Pancreas (tissue), 10 donors: ENCODE measurements around the gene NPB. TPM values are rescaled to one million over a fixed set of nuclear protein-coding genes. Genes with fewer than 3 reads are reported as not detected.

Source experiments
- ATAC-seq, 4 donors: fragments of 200-7000 bp; cut with Tn5 transposase; one replicate each; pipeline versions ENCODE4 v1.8.0 to v1.9.1; 2020; ENCODE audit warnings: mild to moderate bottlenecking in 4 of 4, moderate library complexity in 4 of 4
- DNase-seq, 6 donors: peaks; one replicate each; pipeline ENCODE4 v3.0.0-alpha.2; 2020
- FAIRE-seq: peaks from 2 replicates; lab custom pipeline; 2012; peaks lifted over from hg19 to GRCh38; lab: Jason Lieb, UNC
- H3K27ac ChIP-seq, 4 donors: fragments of 200-600 bp; sonication (generic); 1 replicate in 3 of 4; 2 replicates in 1 of 4; pipeline versions ENCODE4 v1.5.0 to v1.8.0; 2020
- H3K27me3 ChIP-seq, 4 donors: fragments of 200-600 bp; one replicate each; pipeline ENCODE4 v1.8.0; 2021
- H3K36me3 ChIP-seq, 3 donors: fragments of 200-600 bp; sonication (generic) in 1 of 3; one replicate each; pipeline versions ENCODE4 v1.5.0 to v1.8.0; 2020 to 2021
- H3K4me1 ChIP-seq, 3 donors: fragments of 200-600 bp; one replicate each; pipeline ENCODE4 v1.8.0; 2021
- H3K4me3 ChIP-seq, 4 donors: fragments of 200-600 bp; sonication (generic) in 2 of 4; one replicate each; pipeline versions ENCODE4 v1.5.0 to v1.8.0; 2020 to 2021
- H3K9me3 ChIP-seq, 4 donors: fragments of 200-600 bp; one replicate each; pipeline ENCODE4 v1.8.0; 2021
- WGBS, 2 donors: extraction: QIAGEN DNeasy Blood & Tissue Kit; methylation state at CpG; one replicate each; pipeline ENCODE4 v1.1.7; 2013; 5-methylcytosine and 5-hydroxymethylcytosine counted together
- intact Hi-C, 3 donors: fragments of 100-400 bp; cut with DNase I; formaldehyde crosslinking; loops; one replicate each; pipeline versions ENCODE4 v1.11.1 to v1.14.2; 2022
- polyA plus RNA-seq, 2 donors: library from polyadenylated mRNA; stranded (reverse); fragments of 200-250 nt; gene quantifications; one replicate each; pipeline ENCODE4 v1.2.3, GENCODE V29; 2013
- total RNA-seq, 6 donors: library from RNA; stranded (reverse); fragmentation: NEBNext Ultra II Directional in 4 of 6; extraction: Animal tissue kit (Norgen Biotek cat#: 25700) in 4 of 6; gene quantifications; one replicate each; pipeline versions ENCODE4 v1.2.1 to v1.2.4, GENCODE V29; 2021 to 2023
- TF ChIP-seq, protein P1 (sequence below), 4 donors: fragments of 200-600 bp; sonication (generic) in 3 of 4; IDR thresholded peaks; one replicate each; pipeline versions ENCODE4 v1.5.0 to v1.8.0; 2021; ENCODE audit warnings: antibody characterized with exemption in 4 of 4
- donor health status: healthy with polysubstance abuse.
- donor health status: DM: no; HTN: no; CAD: no; lungs with moderate emphysema.
- donor health status: DM: no; HTN: no; CAD: no.
- donor health status: control.
- donor health status: control.
- donor health status: Bipolar disorder and iron deficiency.
- donor health status: DM: yes; HTN: yes; CAD: no.
- donor health status: DM: no; HTN: no; CAD: no.
- donor health status: DM: no; HTN: no; CAD: no.
- donor health status: DM: yes; HTN: yes; CAD: no.

The NPB gene
- total and polyA plus RNA-seq, 8 donors, result 0.19 to 0.62 (median 0.37) TPM; not detected in 2

DNA sequence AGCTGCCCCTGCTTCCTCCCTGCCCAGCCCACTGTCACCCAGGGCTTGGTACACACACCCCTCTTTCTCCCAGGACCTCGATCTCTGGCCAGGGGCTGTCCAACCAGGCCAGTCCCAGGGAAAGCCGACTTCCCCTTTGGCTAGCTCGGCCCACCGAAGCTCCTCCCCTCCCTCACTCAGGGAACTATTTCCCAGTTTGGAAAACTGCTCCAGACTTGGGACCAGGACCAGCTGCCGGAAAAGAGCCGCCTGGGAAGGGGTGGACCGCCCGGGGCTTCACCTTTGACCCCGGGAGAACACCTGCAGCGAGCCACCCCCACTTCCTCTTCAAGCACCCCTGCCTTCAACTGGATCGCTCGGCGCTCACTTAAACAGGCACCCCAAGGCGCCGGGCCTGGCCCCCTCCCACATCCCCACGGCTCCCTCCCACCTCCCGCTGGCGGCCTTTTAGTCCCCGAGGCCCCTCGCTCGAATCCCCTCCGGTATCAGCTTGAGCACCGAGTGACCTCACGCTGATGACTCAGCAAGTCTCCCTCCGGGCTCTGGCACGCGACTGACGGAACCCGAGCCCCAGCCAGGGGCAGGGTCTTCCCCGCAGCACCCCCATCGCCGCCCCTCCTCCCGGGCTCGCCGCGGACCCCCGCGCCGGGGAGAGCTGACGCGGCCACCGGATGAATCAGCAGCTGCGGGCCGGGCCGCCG, 24.6 kb downstream of the NPB start:
- peak overlapping the region; percentile 83 to 96 (median 92) for H3K27ac ChIP-seq
- DNase-seq (peak; percentile 80 to 92 (median 86)), ATAC-seq (peak; percentile 39 to 72 (median 66)), FAIRE-seq (no peak)
- peaks cover 14 to 35% (median 20%) of the 10 kb centered on the region in 3 donors for H3K4me1 ChIP-seq
- TF ChIP-seq, protein P1, sequence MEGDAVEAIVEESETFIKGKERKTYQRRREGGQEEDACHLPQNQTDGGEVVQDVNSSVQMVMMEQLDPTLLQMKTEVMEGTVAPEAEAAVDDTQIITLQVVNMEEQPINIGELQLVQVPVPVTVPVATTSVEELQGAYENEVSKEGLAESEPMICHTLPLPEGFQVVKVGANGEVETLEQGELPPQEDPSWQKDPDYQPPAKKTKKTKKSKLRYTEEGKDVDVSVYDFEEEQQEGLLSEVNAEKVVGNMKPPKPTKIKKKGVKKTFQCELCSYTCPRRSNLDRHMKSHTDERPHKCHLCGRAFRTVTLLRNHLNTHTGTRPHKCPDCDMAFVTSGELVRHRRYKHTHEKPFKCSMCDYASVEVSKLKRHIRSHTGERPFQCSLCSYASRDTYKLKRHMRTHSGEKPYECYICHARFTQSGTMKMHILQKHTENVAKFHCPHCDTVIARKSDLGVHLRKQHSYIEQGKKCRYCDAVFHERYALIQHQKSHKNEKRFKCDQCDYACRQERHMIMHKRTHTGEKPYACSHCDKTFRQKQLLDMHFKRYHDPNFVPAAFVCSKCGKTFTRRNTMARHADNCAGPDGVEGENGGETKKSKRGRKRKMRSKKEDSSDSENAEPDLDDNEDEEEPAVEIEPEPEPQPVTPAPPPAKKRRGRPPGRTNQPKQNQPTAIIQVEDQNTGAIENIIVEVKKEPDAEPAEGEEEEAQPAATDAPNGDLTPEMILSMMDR (IDR thresholded peaks at IDR 0.05), result no peak
- intact Hi-C loops, result no loop called here
- peaks cover 0 to 6% (median 0%) of the 10 kb centered on the region in 3 donors for H3K36me3 ChIP-seq
- peak overlapping the region; percentile 84 to 93 (median 90) for H3K4me3 ChIP-seq
- no peaks in the 10 kb centered on the region for H3K27me3 ChIP-seq
- H3K9me3 ChIP-seq, result no peaks in the 10 kb centered on the region
- 0 to 1% methylated on average over 40 to 46 of the region's 46 CpGs for WGBS, 2 donors

- ATAC-seq, result no peak
- intact Hi-C loops, result no loop called here
- Histone ChIP-seq H3K4me3 (peak overlapping the region; percentile 84 to 93 (median 90)), H3K27me3 (no peaks in the 10 kb centered on the region), H3K36me3 (peaks cover 0 to 6% (median 0%) of the 10 kb centered on the region in 3 donors), H3K27ac (peak overlapping the region; percentile 83 to 96 (median 92)), H3K9me3 (no peaks in the 10 kb centered on the region), H3K4me1 (peaks cover 14 to 35% (median 20%) of the 10 kb centered on the region in 3 donors)
- no peak for FAIRE-seq
- WGBS, 2 donors, result 1% methylated on average over 35 to 78 of the region's 78 CpGs
- TF ChIP-seq, protein P1 (IDR thresholded peaks at IDR 0.05), result no peak
- peak in 1 of 6 donors; percentile 84 for DNase-seq
Observed at GRCh38 chr17:81927152-81927652, 25.2 kb downstream of the NPB start.

DNA sequence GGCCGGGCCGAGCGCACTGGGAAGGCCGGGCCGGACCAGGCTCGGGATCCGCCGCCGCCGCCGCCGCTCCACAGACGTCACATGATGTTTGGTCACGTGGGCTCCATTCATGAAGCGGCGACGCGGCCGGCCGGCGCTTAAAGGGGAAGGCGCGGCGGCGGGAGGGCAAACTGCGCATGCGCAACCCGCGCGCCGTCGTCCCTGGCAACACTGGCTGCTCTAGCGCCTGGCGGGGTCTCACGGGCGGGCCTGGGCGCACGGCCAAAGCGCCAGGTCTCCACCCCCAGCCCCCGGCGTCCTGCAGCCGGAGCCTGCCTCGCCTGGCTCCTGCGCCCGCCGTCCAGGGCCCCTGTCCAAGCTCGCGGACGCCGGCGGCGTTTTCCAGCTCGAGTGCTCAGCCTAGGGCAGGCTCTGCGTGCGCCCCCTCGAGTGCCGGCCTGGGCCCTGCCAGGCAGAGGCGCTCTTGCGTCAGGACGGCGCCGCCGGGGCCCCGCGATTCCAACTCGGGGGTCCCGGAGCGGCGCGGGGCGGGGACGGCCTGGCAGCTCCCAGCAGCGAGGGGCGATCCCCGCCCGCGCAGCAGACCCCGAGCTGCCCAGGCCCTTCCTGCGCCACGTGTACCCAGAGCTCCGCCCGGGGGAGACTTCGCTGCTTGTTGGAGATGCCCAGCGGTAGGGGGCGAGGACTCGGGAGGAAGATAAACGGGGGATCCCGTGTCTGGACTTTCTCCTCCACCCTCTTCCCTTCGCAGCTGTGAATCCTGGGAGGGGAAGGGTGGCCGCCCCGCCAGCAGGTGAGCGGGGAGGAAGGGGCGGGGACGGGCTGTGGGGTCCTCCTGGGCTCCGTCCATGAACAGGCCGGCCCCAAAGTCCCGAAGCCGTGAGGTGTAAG, 25.9 kb downstream of the NPB start, which contains the start of gene MAFG:
Gene MAFG (minus strand): TSS at position 83 of the 891 bp plus-strand sequence. CDS start 4,550 bp downstream, outside the sequence.
- 1 to 2% methylated on average over 54 to 98 of the region's 98 CpGs for WGBS, 2 donors
- Histone ChIP-seq H3K4me1 (peaks cover 14 to 34% (median 20%) of the 10 kb centered on the region in 3 donors), H3K36me3 (no peaks in the 10 kb centered on the region), H3K27me3 (no peaks in the 10 kb centered on the region), H3K4me3 (peak within 1 kb of the TSS; percentile 84 to 93 (median 90)), H3K9me3 (no peaks in the 10 kb centered on the region), H3K27ac (peak within 1 kb of the TSS; percentile 83 to 96 (median 92))
- intact Hi-C loops, result no loop called here
- DNase-seq (peak; percentile 88 to 98 (median 93)), FAIRE-seq (no peak), ATAC-seq (peak; percentile 60 to 76 (median 70))
- TF ChIP-seq, protein P1 (IDR thresholded peaks at IDR 0.05), result no peak

GRCh38 chr17:81928544-81929252, 26.7 kb downstream of the NPB start:
- Histone ChIP-seq H3K4me3 (peak overlapping the region; percentile 22 to 91 (median 62)), H3K27me3 (no peaks in the 10 kb centered on the region), H3K4me1 (peaks cover 12 to 26% (median 15%) of the 10 kb centered on the region in 3 donors), H3K9me3 (no peaks in the 10 kb centered on the region), H3K36me3 (no peaks in the 10 kb centered on the region), H3K27ac (no peak overlapping the region)
- TF ChIP-seq, protein P1 (IDR thresholded peaks at IDR 0.05), result no peak
- peak in 1 of 4 donors; percentile 0 for ATAC-seq
- DNase-seq, result peak in 3 of 6 donors; percentile 57 to 82 (median 63)
- intact Hi-C loops, result no loop called here
- WGBS, 2 donors, result 43 to 45% methylated on average over 41 to 44 of the region's 44 CpGs
- FAIRE-seq, result no peak
